ENCODE data around the gene PIEZO2. TPM values are rescaled to one million over a fixed set of nuclear protein-coding genes. Genes with fewer than 3 reads are reported as not detected.

PIEZO2 gene
- total RNA-seq, 1 donor from 2014 or later: 20.4 TPM

- H3K27me3 ChIP-seq: no peaks in the 10 kb centered on the region
- intact Hi-C loops (cut with DNase I): no loop called here
- no peak overlapping the region for H3K27ac ChIP-seq
- no peak for DNase-seq
- H3K4me3 ChIP-seq: no peak overlapping the region
- ATAC-seq: no peak
- TF ChIP-seq, protein P1, sequence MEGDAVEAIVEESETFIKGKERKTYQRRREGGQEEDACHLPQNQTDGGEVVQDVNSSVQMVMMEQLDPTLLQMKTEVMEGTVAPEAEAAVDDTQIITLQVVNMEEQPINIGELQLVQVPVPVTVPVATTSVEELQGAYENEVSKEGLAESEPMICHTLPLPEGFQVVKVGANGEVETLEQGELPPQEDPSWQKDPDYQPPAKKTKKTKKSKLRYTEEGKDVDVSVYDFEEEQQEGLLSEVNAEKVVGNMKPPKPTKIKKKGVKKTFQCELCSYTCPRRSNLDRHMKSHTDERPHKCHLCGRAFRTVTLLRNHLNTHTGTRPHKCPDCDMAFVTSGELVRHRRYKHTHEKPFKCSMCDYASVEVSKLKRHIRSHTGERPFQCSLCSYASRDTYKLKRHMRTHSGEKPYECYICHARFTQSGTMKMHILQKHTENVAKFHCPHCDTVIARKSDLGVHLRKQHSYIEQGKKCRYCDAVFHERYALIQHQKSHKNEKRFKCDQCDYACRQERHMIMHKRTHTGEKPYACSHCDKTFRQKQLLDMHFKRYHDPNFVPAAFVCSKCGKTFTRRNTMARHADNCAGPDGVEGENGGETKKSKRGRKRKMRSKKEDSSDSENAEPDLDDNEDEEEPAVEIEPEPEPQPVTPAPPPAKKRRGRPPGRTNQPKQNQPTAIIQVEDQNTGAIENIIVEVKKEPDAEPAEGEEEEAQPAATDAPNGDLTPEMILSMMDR (IDR thresholded peaks at IDR 0.05): no peak
- H3K36me3 ChIP-seq: no peaks in the 10 kb centered on the region
- no peaks in the 10 kb centered on the region for H3K9me3 ChIP-seq
- H3K4me1 ChIP-seq: peaks cover 7% of the 10 kb centered on the region
These were observed 53.6 kb downstream of the PIEZO2 start for GRCh38 chr18:11095674-11096293.

- Histone ChIP-seq H3K36me3 (no peaks in the 10 kb centered on the region), H3K27ac (no peak overlapping the region), H3K4me3 (no peak overlapping the region), H3K4me1 (peaks cover 7% of the 10 kb centered on the region), H3K27me3 (no peaks in the 10 kb centered on the region), H3K9me3 (no peaks in the 10 kb centered on the region)
- intact Hi-C loops (cut with DNase I): no loop called here
- no peak for ATAC-seq
- TF ChIP-seq, protein P1 (IDR thresholded peaks at IDR 0.05): no peak
- no peak for DNase-seq
These were observed 54.2 kb downstream of the PIEZO2 start for GRCh38 chr18:11095211-11095610.

GRCh38 chr18:11091746-11092145 is 57.6 kb downstream of the PIEZO2 start:
- Histone ChIP-seq H3K36me3 (no peaks in the 10 kb centered on the region), H3K27me3 (no peaks in the 10 kb centered on the region), H3K4me1 (peaks cover 7% of the 10 kb centered on the region), H3K4me3 (no peak overlapping the region), H3K9me3 (no peaks in the 10 kb centered on the region), H3K27ac (no peak overlapping the region)
- no peak for DNase-seq
- TF ChIP-seq, protein P1 (IDR thresholded peaks at IDR 0.05): no peak
- no peak for ATAC-seq
- intact Hi-C loops (cut with DNase I): no loop called here

- ATAC-seq: no peak
- Histone ChIP-seq H3K36me3 (no peaks in the 10 kb centered on the region), H3K4me1 (no peaks in the 10 kb centered on the region), H3K9me3 (no peaks in the 10 kb centered on the region), H3K27ac (no peak overlapping the region), H3K4me3 (no peak overlapping the region), H3K27me3 (no peaks in the 10 kb centered on the region)
- intact Hi-C loops (cut with DNase I): no loop called here
- no peak for DNase-seq
- TF ChIP-seq, protein P1 (IDR thresholded peaks at IDR 0.05): no peak
These were observed 59.2 kb downstream of the PIEZO2 start for GRCh38 chr18:11089931-11090715.

- no peak overlapping the region for H3K4me3 ChIP-seq
- H3K4me1 ChIP-seq: no peaks in the 10 kb centered on the region
- no peak overlapping the region for H3K27ac ChIP-seq
- no peaks in the 10 kb centered on the region for H3K36me3 ChIP-seq
- intact Hi-C loops (cut with DNase I): no loop called here
- H3K9me3 ChIP-seq: no peaks in the 10 kb centered on the region
- no peaks in the 10 kb centered on the region for H3K27me3 ChIP-seq
- TF ChIP-seq, protein P1 (IDR thresholded peaks at IDR 0.05): no peak
- ATAC-seq (no peak), DNase-seq (no peak)
These were observed 68.3 kb downstream of the PIEZO2 start for GRCh38 chr18:11081009-11081532.

Measured in upper lobe of right lung (tissue), 1 donor.